Fibroblast of skin of right quadriceps (primary cell): ENCODE data around the gene WDR47.
"Not testable (repeated sequence)": the region's sequence is repeated elsewhere in the genome, so short reads cannot be mapped to it uniquely, and the experiment has no call there.

Experiments used
- DNase-seq: peaks from one replicate; pipeline ENCODE4 v3.0.0-alpha.2; 2013

Gene WDR47

DNA sequence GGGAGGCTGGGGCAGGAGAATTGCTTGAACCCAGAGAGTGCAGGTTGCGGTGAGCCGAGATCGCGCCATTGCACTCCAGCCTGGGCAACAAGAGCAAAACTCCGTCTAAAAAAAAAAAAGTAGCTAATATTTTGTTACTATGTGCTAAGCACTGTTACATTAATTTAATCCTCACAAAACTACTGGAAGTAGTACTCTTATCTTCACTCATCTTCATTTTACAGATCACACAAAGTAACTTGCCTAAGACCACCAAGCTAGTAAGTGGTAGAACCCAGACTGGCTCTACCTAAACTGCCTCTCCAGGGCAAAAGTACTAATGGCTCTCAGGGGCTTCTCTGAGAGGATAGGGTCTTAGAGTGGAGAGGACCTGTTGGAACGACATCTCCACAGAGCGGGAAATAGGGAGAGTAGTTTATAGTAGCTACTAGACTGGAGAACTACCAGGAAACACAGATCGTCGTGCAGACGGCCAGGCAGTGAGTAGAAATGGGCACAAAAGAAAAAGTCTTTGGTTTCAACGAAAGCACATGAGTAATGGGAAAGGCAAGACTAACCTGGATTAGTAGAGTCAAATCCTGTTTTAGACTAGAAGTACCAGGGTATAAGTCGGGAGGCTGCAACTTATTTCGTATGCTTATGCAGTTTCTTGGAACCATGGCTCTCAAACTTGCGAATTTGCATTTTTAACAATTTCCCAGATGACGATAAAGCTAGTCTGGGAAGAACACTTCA lies 80.0 kb downstream of the WDR47 start:
- no peak for DNase-seq

- DNase-seq = no peak
Observed at GRCh38 chr1:108961198-108961597, 80.7 kb downstream of the WDR47 start.

DNA sequence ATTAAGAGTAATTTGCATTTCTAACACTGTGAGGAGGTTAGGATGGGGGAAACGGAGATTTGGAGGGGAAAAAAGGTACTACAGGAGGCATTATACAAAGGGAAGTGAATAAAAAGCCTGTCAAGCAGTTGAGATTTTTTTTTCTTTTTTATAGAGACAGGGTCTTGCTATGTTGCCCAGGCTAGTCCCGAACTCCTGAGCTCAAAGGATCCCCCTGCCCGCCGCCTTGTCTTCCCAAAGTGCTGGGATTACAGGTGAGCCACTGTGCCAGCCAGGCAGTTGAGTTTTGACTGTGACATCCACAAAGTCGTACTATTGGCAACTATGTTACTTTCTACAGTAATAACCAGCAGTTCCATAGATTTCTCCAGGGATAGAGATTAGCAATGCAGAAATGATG lies 81.2 kb downstream of the WDR47 start:
- no peak for DNase-seq

- no peak for DNase-seq
Observed at GRCh38 chr1:108957888-108958287, 84.0 kb downstream of the WDR47 start.

GRCh38 chr1:108955881-108956280 lies 86.0 kb downstream of the WDR47 start:
- no peak for DNase-seq

DNA sequence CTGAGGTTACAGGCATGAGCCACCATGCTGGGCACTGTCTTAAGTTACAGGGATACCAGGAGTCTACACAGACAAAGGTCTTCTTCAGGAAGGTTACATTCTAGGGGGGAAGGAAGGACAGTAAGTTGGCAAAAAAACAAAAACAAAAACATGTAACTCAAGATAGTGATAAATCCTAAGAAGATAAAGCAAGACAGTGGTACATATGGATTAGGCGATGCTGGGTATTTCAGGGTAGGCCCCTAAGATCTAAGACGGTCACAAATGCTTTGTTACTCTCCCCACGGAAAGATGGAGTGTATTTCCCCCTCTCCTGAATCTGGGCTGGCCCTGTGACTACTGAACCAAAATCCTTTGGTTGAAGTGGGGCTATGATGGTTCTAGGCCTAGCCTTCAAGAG lies 86.8 kb downstream of the WDR47 start:
- no peak for DNase-seq

DNA sequence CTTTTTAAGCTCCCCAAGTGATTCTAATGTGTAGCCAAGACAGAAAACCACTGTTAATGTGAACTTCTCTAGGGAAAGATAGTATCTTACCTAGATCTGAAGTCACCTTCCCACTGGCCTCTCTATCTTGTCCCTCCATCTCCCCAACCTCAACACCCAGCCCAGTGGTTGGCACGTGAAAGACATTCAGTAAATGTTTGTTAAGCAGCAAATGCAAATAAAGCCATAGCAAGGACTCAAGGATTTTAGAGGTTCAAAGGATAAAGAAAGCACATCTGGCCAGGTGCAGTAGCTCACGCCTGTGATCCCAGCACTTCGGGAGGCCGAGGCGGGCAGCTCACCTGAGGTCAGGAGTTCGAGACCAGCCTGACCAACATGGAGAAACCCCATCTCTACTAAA lies 88.5 kb downstream of the WDR47 start:
- DNase-seq = no peak

GRCh38 chr1:108951242-108951641 lies 90.7 kb downstream of the WDR47 start:
- DNase-seq = no peak

- no peak for DNase-seq
Observed at GRCh38 chr1:108949044-108949443, 92.9 kb downstream of the WDR47 start.

GRCh38 chr1:108947871-108948525 lies 93.9 kb downstream of the WDR47 start:
- DNase-seq = no peak

GRCh38 chr1:108936170-108936569 lies 105.7 kb downstream of the WDR47 start:
- no peak for DNase-seq

GRCh38 chr1:108933944-108934343 lies 108.0 kb downstream of the WDR47 start:
- no peak for DNase-seq

- not testable (repeated sequence) for DNase-seq
Observed at GRCh38 chr1:108927565-108927964, 114.3 kb downstream of the WDR47 start.

DNA sequence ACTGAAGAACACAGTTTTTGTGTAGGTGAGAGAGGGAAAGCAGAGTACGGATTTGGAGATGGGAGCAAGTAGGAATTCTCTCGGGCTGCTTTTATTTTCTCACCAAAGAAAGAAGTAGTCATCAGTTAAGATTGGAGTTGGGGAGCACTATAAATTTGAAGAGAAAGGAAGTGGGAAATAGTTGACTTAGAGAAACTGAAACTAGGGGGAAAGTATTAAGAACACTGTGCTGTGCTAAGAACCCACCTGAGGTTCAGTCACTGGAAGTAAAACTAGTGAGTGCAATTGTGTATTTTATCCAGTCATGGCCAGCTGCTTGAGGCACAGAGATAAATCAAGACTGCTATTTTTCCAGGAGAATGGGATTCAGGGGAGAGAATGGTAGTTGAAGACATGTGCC lies 116.0 kb downstream of the WDR47 start:
- no peak for DNase-seq
